Activated B cell treated with CpG ODN at 0.5 μM for 24 hours (primary cell): ENCODE results near the gene IGLL5. TPM values are rescaled to one million over a fixed set of nuclear protein-coding genes. Genes with fewer than 3 reads are reported as not detected.

Experiments used
- ATAC-seq: fragments of 200-7000 bp; cut with Tn5 transposase; one replicate; pipeline ENCODE4 v1.10.0; 2021; ENCODE audit warnings: low read depth, mild to moderate bottlenecking, moderate library complexity
- CTCF ChIA-PET: fragments of 350-600 bp; sonication (Branson Sonifier 250); formaldehyde crosslinking; loops from one replicate; lab custom pipeline; 2021; ENCODE audit warnings: antibody characterized with exemption; lab: Charles Lee
- POLR2A ChIA-PET: fragments of 350-600 bp; sonication (Branson Sonifier 250); formaldehyde crosslinking; loops from one replicate; lab custom pipeline; 2021; ENCODE audit warnings: antibody characterized with exemption; lab: Charles Lee
- DNase-seq: peaks from one replicate; pipeline ENCODE4 v3.0.0; 2022
- H3K27ac Mint-ChIP-seq: one replicate; pipeline ENCODE4 v1.8.0; 2020; ENCODE audit warnings: mixed read lengths
- H3K27me3 Mint-ChIP-seq: one replicate; pipeline ENCODE4 v1.8.0; 2021; ENCODE audit warnings: mixed read lengths
- H3K36me3 Mint-ChIP-seq: one replicate; pipeline ENCODE4 v1.8.0; 2021; ENCODE audit warnings: low read depth, mixed read lengths
- H3K4me1 Mint-ChIP-seq: one replicate; pipeline ENCODE4 v1.8.0; 2021; ENCODE audit warnings: mixed read lengths
- H3K4me3 Mint-ChIP-seq: one replicate; pipeline ENCODE4 v1.8.0; 2020; ENCODE audit warnings: mild to moderate bottlenecking, mixed read lengths
- H3K9me3 Mint-ChIP-seq: one replicate; pipeline ENCODE4 v1.8.0; 2020; ENCODE audit warnings: mixed read lengths
- intact Hi-C: fragments of 100-400 bp; cut with micrococcal nuclease; formaldehyde crosslinking; loops from one replicate; pipeline ENCODE4 v1.15.1; 2024
- total RNA-seq: library from RNA; stranded (reverse); gene quantifications from 2 replicates; pipeline ENCODE4 v1.2.3, GENCODE V29; 2022
- TF ChIP-seq, protein P1 (sequence below): fragments of 200-600 bp; IDR thresholded peaks from one replicate; pipeline ENCODE4 v1.8.0; 2022; ENCODE audit warnings: antibody characterized with exemption, mild to moderate bottlenecking

The IGLL5 gene
- total RNA-seq, 1 donor from 2014 or later, result 189 TPM

DNA sequence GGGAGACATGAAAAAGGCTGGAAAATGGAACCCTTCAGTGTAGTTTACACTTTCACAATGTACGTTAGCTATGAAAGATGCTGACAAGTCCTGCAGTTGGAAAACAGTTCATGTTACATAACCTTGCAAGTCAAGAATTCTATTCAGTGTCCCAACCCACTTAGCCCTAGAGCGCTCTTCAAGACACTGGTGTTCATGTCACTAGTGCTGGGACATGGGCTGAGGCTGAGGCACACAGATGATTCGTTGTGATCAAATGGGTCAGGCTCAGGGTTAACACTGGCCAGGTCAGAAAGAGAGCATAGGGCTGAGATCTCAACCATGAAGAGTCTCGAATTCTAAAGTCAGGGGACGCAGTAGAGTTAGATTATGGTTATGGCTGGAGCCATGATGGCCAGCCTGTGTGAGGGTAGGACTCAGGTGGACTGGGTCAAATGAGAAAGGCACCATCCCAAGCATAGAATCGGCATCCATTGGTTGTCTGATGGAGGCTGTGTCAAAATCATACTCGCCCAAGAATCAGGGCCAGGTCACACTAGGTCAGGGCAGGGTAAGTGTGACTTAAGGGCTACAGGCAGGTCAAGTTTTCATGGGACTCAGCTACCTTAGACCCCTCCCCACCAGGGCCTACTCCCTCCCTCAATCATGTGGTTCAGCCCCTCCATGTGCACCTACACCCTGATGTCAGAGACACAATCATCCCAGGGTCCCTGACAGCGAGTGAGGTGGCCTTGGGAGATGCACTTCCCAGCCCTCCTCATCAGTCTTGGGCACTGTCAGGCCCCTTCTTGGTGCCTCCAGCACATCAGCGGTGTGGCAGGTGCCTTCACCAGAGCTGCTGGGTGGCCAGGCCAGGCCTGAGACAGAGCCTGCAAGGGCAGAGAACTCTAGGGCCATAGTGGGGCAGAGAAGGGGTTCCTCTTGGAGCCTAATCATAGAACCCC, 20.2 kb downstream of the IGLL5 start:
- Mint-ChIP-seq H3K36me3 (peaks cover 25% of the 10 kb centered on the region), H3K9me3 (no peaks in the 10 kb centered on the region), H3K27ac (peak overlapping the region; percentile 81), H3K4me3 (peak overlapping the region; percentile 61), H3K27me3 (no peaks in the 10 kb centered on the region), H3K4me1 (peaks cover 86% of the 10 kb centered on the region)
- CTCF ChIA-PET, result interaction anchor here (1.6 to 2.1 kb wide), 2 partner anchors 24 to 46 kb away, joined by 3 to 5 read pairs; no protein-coding TSS in a partner anchor
- ATAC-seq (no peak), DNase-seq (no peak)
- intact Hi-C loops, result no loop called here
- POLR2A ChIA-PET, result interaction anchor here (1.5 to 5.8 kb wide), 6 partner anchors 21 to 46 kb away, joined by 5 to 133 read pairs (median 14); no protein-coding TSS in a partner anchor
- TF ChIP-seq, protein P1, sequence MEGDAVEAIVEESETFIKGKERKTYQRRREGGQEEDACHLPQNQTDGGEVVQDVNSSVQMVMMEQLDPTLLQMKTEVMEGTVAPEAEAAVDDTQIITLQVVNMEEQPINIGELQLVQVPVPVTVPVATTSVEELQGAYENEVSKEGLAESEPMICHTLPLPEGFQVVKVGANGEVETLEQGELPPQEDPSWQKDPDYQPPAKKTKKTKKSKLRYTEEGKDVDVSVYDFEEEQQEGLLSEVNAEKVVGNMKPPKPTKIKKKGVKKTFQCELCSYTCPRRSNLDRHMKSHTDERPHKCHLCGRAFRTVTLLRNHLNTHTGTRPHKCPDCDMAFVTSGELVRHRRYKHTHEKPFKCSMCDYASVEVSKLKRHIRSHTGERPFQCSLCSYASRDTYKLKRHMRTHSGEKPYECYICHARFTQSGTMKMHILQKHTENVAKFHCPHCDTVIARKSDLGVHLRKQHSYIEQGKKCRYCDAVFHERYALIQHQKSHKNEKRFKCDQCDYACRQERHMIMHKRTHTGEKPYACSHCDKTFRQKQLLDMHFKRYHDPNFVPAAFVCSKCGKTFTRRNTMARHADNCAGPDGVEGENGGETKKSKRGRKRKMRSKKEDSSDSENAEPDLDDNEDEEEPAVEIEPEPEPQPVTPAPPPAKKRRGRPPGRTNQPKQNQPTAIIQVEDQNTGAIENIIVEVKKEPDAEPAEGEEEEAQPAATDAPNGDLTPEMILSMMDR, result no peak

- peaks cover 21% of the 10 kb centered on the region for H3K36me3 Mint-ChIP-seq
- intact Hi-C loops, result no loop called here
- DNase-seq, result no peak
- no peaks in the 10 kb centered on the region for H3K27me3 Mint-ChIP-seq
- no peak overlapping the region for H3K4me3 Mint-ChIP-seq
- CTCF ChIA-PET, result interaction anchor here (0.9 to 2.1 kb wide), 2 partner anchors 11 to 46 kb away, joined by 3 to 5 read pairs; no protein-coding TSS in a partner anchor
- TF ChIP-seq, protein P1, result no peak
- ATAC-seq, result no peak
- H3K27ac Mint-ChIP-seq, result peak overlapping the region; percentile 81
- no peaks in the 10 kb centered on the region for H3K9me3 Mint-ChIP-seq
- H3K4me1 Mint-ChIP-seq, result peaks cover 86% of the 10 kb centered on the region
- POLR2A ChIA-PET, result interaction anchor here (1.1 to 5.8 kb wide), 4 partner anchors 12 to 46 kb away, joined by 3 to 133 read pairs (median 22); no protein-coding TSS in a partner anchor
These were observed 20.9 kb downstream of the IGLL5 start for GRCh38 chr22:22908495-22908861.

DNA sequence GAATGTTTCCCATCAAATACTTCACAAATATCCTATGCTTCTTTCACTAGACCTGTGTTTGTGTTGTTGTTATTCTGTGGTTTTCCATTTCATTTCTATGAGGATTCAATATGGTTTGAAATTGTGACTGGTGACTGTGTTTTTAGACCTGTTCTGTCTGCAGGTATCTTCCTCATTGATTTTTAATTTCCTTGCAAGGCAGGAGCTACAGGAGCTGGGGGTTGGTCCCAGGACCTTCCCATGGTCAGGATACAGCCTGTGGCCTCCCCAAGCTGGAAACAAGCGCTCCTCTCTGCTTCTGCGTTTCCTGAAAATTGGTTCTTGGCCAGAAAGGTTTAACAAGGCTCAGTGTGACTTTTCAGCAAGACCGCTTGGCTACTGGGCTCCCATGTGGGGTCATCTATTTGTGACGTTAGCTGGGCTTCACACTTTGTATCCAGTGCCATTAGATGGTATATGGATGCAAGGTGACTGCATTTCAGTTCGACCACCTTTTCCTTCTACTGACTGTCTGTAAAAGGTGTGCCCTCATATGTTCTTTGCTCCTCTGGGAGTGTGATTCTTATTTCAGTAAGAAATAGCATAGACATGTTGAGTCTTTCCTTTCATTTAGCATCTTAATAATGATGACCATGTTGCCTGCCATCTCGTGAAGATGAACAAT, 21.5 kb downstream of the IGLL5 start:
- ChIA-PET POLR2A (interaction anchor here (0.6 to 5.8 kb wide), 5 partner anchors 11 to 264 kb away, joined by 3 to 133 read pairs (median 14); no protein-coding TSS in a partner anchor), CTCF (interaction anchor here (0.9 to 2.1 kb wide), 3 partner anchors 12 to 45 kb away, joined by 3 to 5 read pairs (median 5); no protein-coding TSS in a partner anchor)
- no peaks in the 10 kb centered on the region for H3K9me3 Mint-ChIP-seq
- peaks cover 21% of the 10 kb centered on the region for H3K36me3 Mint-ChIP-seq
- no peak for ATAC-seq
- H3K4me1 Mint-ChIP-seq, result peaks cover 86% of the 10 kb centered on the region
- H3K27me3 Mint-ChIP-seq, result no peaks in the 10 kb centered on the region
- H3K27ac Mint-ChIP-seq, result peak overlapping the region; percentile 85
- no peak overlapping the region for H3K4me3 Mint-ChIP-seq
- intact Hi-C loops, result no loop called here
- TF ChIP-seq, protein P1, result no peak
- no peak for DNase-seq

DNA sequence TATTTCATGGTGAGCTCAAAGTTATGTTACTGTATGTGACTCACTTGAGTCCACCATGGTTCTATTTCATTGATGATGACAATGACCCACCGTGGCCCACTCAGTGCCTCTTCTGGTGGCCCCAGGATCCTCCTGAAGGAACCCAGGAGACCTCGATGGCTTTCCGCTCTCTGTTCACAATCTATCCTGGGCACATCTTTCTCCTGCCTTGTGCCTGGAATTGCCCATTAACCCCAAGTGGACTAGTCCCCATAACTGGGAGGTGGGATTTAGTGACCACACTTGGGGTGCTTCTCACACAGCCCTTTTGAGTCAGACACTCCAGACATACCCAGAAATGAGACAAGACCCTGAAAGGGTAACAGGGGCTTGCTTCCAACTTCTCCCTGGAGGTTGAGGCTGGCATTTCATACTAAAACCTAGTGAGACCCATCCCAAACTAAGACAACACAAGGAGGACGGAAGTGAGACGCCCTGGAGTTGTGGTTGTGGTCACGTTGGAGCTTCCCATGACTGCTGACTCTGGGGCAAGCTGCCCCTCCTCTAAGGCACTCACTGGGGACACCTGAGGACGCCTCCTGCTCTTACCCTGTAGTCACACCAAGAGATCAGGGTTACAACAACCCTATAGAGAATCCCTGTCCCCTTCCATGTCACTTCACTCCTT, 22.1 kb downstream of the IGLL5 start:
- no peaks in the 10 kb centered on the region for H3K9me3 Mint-ChIP-seq
- H3K4me1 Mint-ChIP-seq, result peaks cover 86% of the 10 kb centered on the region
- DNase-seq, result no peak
- TF ChIP-seq, protein P1, result no peak
- ATAC-seq, result no peak
- ChIA-PET POLR2A (interaction anchor here (0.6 to 5.8 kb wide), 7 partner anchors 11 to 263 kb away, joined by 3 to 133 read pairs (median 6); no protein-coding TSS in a partner anchor), CTCF (interaction anchor here (0.9 to 1.9 kb wide), 6 partner anchors 12 to 121 kb away, joined by 3 to 6 read pairs (median 4); no protein-coding TSS in a partner anchor)
- H3K27ac Mint-ChIP-seq, result peak overlapping the region; percentile 85
- intact Hi-C loops, result no loop called here
- no peak overlapping the region for H3K4me3 Mint-ChIP-seq
- peaks cover 17% of the 10 kb centered on the region for H3K36me3 Mint-ChIP-seq
- no peaks in the 10 kb centered on the region for H3K27me3 Mint-ChIP-seq
